GM12865 (cell line): ENCODE results near the gene HOXB6.

Source experiments
- DNase-seq: peaks from one replicate; pipeline ENCODE4 v3.0.0; 2010; ENCODE audit warnings: low read depth
- H3K4me3 ChIP-seq: 2 replicates; pipeline ENCODE4 v1.5.1; 2011; ENCODE audit warnings: mild to moderate bottlenecking, low read depth, low read length, control low read depth
- CTCF ChIP-seq: IDR thresholded peaks from 2 replicates; pipeline ENCODE4 v1.5.1; 2011; ENCODE audit warnings: low read length, control low read depth, low read depth, inconsistent platforms; ENCODE audit not compliant: insufficient read depth; ENCODE audit errors: missing control alignments

The HOXB6 gene

DNA sequence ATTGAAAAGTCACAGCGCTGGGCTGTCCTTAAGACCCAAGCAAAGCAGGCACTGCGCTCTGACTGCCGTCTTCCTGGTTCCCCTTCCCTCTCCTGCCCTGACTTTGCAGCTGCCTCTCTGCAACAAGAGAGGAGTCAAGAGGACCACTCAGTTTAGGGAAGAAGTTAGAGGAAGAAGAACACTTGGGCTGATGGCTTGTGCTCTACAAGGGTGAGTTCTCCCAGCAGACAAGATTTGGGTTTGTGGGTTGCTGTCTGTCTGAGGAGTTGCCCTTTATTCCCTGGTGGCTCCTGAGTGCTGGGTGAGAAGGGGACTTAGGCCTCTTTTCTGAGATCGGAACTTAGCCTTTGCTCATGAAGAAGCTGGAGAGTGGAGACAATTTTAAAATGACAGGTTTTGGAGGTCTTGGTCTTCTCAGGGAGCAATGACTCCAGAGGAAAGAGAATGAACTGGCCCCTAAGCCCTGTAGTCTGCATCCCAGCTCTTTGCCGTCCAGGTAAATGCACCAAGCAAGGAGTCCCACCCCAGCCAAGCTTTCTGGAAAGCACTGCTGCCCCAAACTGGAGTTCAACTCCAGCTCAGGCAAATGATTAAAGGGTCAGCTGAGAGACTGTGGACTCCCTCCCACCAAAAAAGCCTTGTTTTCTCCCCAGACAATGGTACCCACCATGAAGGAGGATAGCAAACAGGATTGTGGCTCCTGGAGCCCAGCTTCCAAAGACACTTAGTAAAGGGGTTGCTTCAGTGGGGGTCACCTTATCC, 24.0 kb upstream of the HOXB6 start:
- H3K4me3 ChIP-seq = no peak overlapping the region
- no peak for DNase-seq
- TF ChIP-seq CTCF = no peak

DNA sequence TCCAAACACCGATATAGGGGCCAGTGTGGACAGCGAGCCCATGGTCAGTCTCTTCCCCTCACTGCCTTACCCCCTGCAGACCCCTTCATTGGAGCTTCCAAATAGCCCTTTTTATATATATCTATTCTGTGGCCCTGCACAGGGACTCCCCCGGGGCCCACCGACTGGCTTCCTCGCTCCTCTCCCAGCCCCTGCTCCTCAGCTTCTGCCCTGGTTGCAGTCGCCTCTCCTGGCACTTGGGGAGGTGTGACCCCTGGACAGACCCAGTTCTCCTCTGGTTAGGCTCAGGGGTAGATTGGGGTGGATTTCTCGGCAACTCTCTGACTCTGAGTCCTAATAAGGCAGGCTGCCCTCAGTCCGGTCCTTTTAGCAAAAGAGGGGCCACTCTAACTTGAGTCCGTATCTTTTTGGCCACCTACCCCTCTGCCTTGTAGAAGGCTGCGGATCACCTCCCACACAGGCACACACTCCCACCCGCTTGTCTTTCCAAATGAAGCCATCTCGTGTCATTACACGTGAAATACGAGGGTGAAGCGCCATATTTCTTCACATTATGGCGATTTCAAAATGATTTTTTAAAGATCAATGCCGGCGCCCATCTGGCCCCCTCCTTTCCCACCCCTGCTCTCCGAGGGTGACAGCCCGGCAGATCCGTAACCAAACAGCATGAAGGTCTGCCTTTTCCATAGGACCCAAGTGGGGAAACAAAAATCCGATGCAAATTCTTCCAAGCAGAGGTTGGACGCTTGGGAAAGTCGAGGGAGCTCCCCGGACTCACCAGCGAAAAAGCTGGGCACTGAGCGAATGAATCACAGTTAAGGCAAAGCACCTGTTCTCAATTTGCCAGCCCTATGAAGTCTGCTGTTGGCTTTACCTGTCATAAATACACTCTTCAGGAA, 23.1 kb upstream of the HOXB6 start:
- no peak overlapping the region for H3K4me3 ChIP-seq
- DNase-seq = no peak
- no peak for TF ChIP-seq CTCF

- no peak overlapping the region for H3K4me3 ChIP-seq
- DNase-seq = no peak
- TF ChIP-seq CTCF = no peak
These were observed 22.4 kb upstream of the HOXB6 start for GRCh38 chr17:48627118-48627597.

DNA sequence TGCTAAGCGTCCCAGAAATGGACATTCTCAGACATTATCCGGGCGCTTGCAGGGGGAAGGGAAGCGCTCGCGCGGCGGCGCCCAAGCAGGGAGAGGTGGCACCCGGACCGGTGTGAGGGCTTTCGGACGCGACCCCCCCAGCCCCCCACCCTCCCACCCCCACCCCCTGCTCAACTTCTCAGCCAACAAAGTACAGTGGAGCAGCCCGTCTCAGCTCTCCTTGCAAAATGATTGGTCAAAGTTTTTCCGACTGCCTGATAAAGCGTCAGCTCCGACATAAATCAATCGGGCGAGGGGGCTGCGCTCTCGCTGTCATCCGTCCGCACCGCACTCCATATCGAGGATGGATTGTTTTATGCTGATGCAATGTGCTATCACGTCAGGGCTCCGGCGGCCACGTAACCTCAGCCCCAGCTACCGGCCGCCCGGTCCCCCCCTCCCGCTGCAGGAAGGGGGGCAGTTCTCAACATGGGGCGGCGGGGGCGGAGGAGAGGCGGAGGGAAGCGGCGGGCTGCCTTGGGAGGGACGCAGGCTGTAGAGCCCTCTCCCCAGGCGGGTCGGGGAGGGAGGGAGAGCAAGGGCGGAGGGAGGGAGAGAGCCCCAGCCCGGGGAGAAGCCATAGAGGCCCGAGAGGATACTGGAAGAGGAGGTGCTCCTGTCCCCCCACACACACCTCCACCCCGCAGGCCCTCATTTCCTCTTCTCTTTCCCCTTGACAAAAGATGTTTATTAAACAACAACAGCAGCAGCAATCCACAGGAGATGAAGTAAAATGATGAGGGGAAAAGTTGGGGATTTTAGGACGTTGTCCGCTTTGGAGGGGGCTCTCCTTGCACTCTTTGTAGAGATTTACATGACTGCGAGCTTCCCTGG, 21.7 kb upstream of the HOXB6 start, which contains the start of gene HOXB9:
TSS of gene HOXB9 (minus strand) at position 114 of the 873 bp plus-strand sequence. CDS start at position 25, 89 bp downstream.
- TF ChIP-seq CTCF = no peak
- H3K4me3 ChIP-seq = peak within 1 kb of the TSS; percentile 44
- no peak for DNase-seq

DNA sequence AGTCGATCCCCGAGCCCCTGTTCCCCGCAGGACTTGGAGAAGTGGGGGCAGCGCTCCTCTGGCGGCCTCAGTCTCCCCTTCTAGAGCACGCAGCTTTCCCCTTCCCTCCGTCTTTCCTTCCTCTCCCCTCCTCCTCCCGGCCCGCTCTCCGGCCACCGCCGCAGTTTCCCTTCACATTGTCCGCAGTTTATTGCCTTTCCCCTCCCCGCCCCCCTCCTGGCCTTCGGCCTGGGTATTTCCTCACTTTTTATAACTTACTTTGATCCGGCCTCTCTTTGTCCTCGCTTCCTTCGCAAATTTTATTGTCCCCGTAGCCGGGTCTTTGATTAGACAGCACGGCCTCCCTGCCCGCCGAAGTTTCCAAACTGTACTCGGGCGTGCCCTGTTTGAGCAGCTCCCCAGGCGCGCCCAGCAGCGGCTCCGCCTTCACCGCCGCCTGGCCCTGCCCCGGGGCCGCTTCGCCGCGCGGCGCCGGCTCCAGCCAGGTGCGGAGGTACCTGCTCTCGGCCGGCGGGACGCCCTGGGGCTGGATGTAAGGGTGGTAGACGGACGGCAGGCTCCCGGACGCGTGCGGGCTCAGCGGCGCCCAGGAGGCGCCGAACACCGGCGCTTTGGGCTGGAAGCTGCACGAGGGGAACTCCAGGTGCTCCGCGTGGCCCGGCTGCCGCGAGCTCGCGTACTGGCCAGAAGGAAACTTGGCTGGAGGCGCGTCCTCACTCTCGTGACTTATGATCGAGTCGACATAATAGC, 20.9 kb upstream of the HOXB6 start:
- H3K4me3 ChIP-seq = peak overlapping the region; percentile 44
- no peak for TF ChIP-seq CTCF
- DNase-seq = peak; percentile 51
